ENCODE results near the gene ARHGAP22.

Gene ARHGAP22

GRCh38 chr10:48606530-48607355 lies 1.9 kb upstream of the ARHGAP22 start:
- H3K9me3 Mint-ChIP-seq, result no peaks in the 10 kb centered on the region
- H3K36me3 Mint-ChIP-seq (ENCODE audit: low read depth), result no peaks in the 10 kb centered on the region
- H3K4me3 Mint-ChIP-seq, result no peak overlapping the region
- H3K4me1 Mint-ChIP-seq (ENCODE audit: low read depth), result peaks cover 3% of the 10 kb centered on the region
- H3K27ac Mint-ChIP-seq, result no peak overlapping the region
- peaks cover 34% of the 10 kb centered on the region for H3K27me3 Mint-ChIP-seq (ENCODE audit: low read depth)

DNA sequence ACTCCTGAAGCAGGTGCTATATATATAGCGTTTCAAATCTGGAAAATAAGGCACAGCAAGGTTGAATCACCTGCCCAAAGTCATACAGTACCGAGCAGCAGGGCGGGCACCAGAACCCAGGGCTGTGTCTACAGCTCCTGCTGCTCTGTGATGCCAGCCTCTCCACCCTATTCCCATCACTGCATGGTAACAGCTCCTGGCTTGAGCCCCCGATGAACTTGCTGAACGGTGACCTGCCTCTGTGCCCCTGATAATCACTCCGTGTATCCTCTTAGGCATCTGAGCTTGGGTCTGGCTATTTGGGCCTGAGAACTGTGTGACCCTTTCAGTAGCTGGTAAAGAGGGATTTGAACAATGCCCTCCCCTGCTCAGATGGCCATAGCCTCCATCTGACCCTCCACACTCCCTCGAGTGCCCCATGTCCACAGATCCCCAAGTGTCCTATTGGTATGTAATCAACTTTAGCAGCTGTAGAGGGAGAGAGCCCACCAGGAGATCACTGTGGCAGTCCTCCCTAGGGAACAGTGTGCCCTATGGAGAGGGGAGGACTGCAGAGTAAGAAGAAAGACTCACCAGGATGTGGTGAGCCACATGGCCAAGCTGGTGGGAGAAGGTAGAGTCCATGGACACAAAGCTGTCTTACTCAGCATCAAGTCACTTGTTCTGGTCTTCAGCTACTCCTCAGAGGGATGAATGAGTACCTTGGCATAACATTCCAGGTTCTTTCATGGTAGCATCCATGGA lies 1.1 kb upstream of the ARHGAP22 start:
- no peak overlapping the region for H3K4me3 Mint-ChIP-seq
- H3K27me3 Mint-ChIP-seq (ENCODE audit: low read depth), result peaks cover 35% of the 10 kb centered on the region
- H3K27ac Mint-ChIP-seq, result no peak overlapping the region
- peaks cover 3% of the 10 kb centered on the region for H3K4me1 Mint-ChIP-seq (ENCODE audit: low read depth)
- no peaks in the 10 kb centered on the region for H3K9me3 Mint-ChIP-seq
- H3K36me3 Mint-ChIP-seq (ENCODE audit: low read depth), result no peaks in the 10 kb centered on the region

- Mint-ChIP-seq H3K27me3 (ENCODE audit: low read depth) (peaks cover 35% of the 10 kb centered on the region), H3K36me3 (ENCODE audit: low read depth) (no peaks in the 10 kb centered on the region), H3K4me1 (ENCODE audit: low read depth) (peaks cover 3% of the 10 kb centered on the region), H3K27ac (no peak overlapping the region), H3K4me3 (no peak overlapping the region), H3K9me3 (no peaks in the 10 kb centered on the region)
Measured at GRCh38 chr10:48604039-48604990, 558 bp downstream of the ARHGAP22 start.

DNA sequence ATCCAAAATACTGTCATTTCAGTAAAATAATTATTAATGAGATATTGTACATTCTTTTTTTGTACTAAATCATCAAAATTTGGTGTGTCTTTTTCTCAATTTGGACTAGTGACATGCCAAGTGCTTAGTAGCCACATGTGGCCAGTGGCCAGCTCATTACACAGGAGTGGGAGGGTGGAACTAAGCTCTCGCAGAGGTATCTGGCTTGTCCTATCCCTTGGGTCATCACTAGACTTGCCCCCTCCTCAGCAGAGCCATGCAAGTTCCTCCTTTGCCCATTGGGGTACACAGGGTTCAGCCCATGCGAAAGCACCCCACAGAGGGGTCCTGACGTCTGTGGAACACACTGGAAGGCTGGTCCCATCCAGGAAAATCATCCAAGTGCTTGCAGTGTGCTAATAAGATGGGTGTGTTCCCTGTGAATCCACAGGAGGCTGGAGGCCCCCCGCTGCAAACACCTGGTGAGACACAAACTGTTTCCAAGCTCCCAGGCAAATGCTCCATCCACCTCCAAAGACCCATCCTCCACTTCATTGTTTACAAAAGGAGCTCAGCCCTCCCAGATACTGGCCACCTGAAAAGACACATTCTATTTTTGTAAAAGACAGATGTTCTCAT lies 1.3 kb downstream of the ARHGAP22 start:
- H3K27me3 Mint-ChIP-seq (ENCODE audit: low read depth), result peaks cover 35% of the 10 kb centered on the region
- H3K4me3 Mint-ChIP-seq, result no peak overlapping the region
- H3K4me1 Mint-ChIP-seq (ENCODE audit: low read depth), result peaks cover 3% of the 10 kb centered on the region
- no peak overlapping the region for H3K27ac Mint-ChIP-seq
- no peaks in the 10 kb centered on the region for H3K36me3 Mint-ChIP-seq (ENCODE audit: low read depth)
- no peaks in the 10 kb centered on the region for H3K9me3 Mint-ChIP-seq

GRCh38 chr10:48602401-48603135 lies 2.3 kb downstream of the ARHGAP22 start:
- Mint-ChIP-seq H3K27ac (no peak overlapping the region), H3K9me3 (no peaks in the 10 kb centered on the region), H3K4me3 (no peak overlapping the region), H3K36me3 (ENCODE audit: low read depth) (no peaks in the 10 kb centered on the region), H3K27me3 (ENCODE audit: low read depth) (peaks cover 35% of the 10 kb centered on the region), H3K4me1 (ENCODE audit: low read depth) (peaks cover 3% of the 10 kb centered on the region)

DNA sequence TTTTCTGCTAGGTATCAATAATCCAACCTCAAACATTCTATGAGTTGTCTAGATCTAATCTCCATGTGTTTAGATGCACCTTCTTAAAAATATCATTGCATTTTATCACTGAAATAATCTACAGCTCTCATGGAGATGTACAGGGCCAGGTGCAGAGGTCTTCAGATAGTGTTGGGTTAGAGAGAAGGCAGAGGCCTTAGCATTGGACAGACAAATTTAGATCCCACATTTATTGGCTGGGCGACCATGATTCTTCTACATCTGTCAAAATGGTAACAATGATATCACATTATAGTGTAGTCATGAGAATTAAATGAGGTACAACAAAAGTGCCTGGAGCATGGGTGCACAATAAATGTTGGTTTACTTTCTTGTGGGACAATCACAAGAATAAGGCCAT lies 3.1 kb downstream of the ARHGAP22 start:
- H3K27me3 Mint-ChIP-seq (ENCODE audit: low read depth), result peaks cover 34% of the 10 kb centered on the region
- no peak overlapping the region for H3K27ac Mint-ChIP-seq
- peaks cover 3% of the 10 kb centered on the region for H3K4me1 Mint-ChIP-seq (ENCODE audit: low read depth)
- H3K36me3 Mint-ChIP-seq (ENCODE audit: low read depth), result no peaks in the 10 kb centered on the region
- no peak overlapping the region for H3K4me3 Mint-ChIP-seq
- no peaks in the 10 kb centered on the region for H3K9me3 Mint-ChIP-seq

DNA sequence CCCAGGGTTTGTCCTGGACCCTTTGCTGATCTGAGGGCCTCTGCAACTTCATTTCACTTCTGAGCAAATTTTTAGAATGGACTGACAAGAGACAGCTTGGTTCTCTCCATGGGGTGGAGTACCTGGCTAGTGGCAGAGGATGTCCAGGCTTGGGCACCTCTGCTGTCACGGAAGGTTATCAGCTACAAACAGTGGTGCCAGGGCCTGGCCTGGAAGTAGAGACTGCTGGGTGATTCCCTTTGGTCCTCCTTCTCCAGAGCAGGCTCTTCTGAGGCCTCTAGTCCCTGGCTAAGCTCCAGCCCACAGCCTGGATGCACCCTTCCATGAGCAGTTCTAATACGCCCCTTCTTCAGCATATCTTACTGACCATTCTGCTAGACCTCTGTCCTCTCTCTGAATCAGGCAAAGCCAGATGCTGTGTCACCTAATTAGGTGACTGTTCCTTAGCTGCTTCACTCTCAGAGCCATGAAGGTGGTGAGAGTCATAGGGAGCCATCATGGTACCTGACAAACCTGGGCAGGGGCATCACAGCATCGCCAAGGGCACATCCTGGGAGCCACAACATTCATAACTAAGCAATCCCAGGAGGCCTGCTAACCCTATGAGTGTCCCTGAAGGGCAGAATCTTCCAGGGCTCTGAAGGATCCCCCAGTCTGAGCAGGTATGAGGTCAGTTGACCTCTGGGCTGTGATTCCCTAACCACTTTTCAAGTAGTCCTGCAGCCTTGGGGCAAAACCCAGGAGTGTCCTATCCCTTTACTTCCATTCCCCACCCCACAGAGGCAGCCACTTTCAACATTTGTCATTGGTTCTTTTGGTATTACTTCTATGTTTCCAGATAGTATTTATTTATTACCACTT lies 4.0 kb downstream of the ARHGAP22 start:
- Mint-ChIP-seq H3K36me3 (ENCODE audit: low read depth) (no peaks in the 10 kb centered on the region), H3K4me1 (ENCODE audit: low read depth) (peaks cover 3% of the 10 kb centered on the region), H3K9me3 (no peaks in the 10 kb centered on the region), H3K4me3 (no peak overlapping the region), H3K27ac (no peak overlapping the region), H3K27me3 (ENCODE audit: low read depth) (peaks cover 25% of the 10 kb centered on the region)

GRCh38 chr10:48599830-48600134 lies 5.1 kb downstream of the ARHGAP22 start:
- Mint-ChIP-seq H3K9me3 (no peaks in the 10 kb centered on the region), H3K36me3 (ENCODE audit: low read depth) (no peaks in the 10 kb centered on the region), H3K27ac (no peak overlapping the region), H3K27me3 (ENCODE audit: low read depth) (peaks cover 21% of the 10 kb centered on the region), H3K4me1 (ENCODE audit: low read depth) (no peaks in the 10 kb centered on the region), H3K4me3 (no peak overlapping the region)

GRCh38 chr10:48598936-48599829 lies 5.7 kb downstream of the ARHGAP22 start:
- Mint-ChIP-seq H3K27ac (no peak overlapping the region), H3K9me3 (no peaks in the 10 kb centered on the region), H3K36me3 (ENCODE audit: low read depth) (no peaks in the 10 kb centered on the region), H3K4me3 (no peak overlapping the region), H3K27me3 (ENCODE audit: low read depth) (peaks cover 18% of the 10 kb centered on the region), H3K4me1 (ENCODE audit: low read depth) (no peaks in the 10 kb centered on the region)

DNA sequence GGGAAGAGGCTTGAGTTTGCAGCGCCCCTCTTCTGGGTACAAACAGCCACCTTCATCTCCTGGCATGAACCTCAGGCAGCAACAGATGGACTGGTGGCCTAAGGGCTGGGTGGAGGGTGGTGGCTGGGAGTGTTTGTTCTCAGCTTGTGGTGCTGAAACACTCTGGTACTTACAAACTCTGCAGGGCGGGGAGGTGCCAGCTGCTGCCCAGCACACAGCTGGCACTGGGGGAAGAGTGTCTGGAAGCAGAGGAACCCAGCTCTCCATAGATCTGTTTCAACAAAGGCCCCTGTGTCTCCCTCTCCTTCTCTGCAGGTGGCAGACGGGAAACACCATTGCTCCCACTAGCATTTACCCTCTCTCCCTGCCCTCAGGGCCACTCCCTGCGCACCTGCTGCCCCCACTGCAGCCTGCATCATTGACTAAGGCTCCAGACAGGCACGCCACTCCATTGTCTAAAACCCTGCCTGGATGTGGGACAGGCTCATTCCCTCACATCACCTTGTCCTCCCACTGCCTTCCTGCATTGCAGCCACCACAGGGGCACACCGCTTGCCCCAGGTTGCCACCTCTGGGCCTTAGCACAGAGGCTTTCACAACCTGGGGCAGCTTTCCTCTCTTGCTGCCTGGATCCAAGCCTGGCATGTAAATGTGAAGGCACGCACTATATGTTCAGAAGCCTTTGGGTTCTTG lies 6.5 kb downstream of the ARHGAP22 start:
- H3K4me1 Mint-ChIP-seq (ENCODE audit: low read depth), result no peaks in the 10 kb centered on the region
- no peak overlapping the region for H3K27ac Mint-ChIP-seq
- peaks cover 10% of the 10 kb centered on the region for H3K27me3 Mint-ChIP-seq (ENCODE audit: low read depth)
- H3K36me3 Mint-ChIP-seq (ENCODE audit: low read depth), result no peaks in the 10 kb centered on the region
- no peak overlapping the region for H3K4me3 Mint-ChIP-seq
- no peaks in the 10 kb centered on the region for H3K9me3 Mint-ChIP-seq

- Mint-ChIP-seq H3K36me3 (ENCODE audit: low read depth) (no peaks in the 10 kb centered on the region), H3K4me3 (no peak overlapping the region), H3K27me3 (ENCODE audit: low read depth) (peaks cover 4% of the 10 kb centered on the region), H3K27ac (no peak overlapping the region), H3K9me3 (no peaks in the 10 kb centered on the region), H3K4me1 (ENCODE audit: low read depth) (no peaks in the 10 kb centered on the region)
Measured at GRCh38 chr10:48595539-48595932, 9.3 kb downstream of the ARHGAP22 start.
